Ishikawa (cell line): ENCODE data around the gene FOS.

Experiments
- FOXM1 ChIP-seq: IDR thresholded peaks from 2 replicates; pipeline ENCODE4 v1.6.1; 2012; ENCODE audit warnings: low read depth, borderline replicate concordance
- RAD21 ChIP-seq: IDR thresholded peaks from 2 replicates; pipeline ENCODE4 v1.6.1; 2012; ENCODE audit warnings: low read depth
- TCF12 ChIP-seq: IDR thresholded peaks from 2 replicates; pipeline ENCODE4 v1.6.1; 2012; ENCODE audit warnings: low read depth
- YY1 ChIP-seq: IDR thresholded peaks from 2 replicates; pipeline ENCODE4 v1.6.1; 2012; ENCODE audit warnings: low read depth
- ZBTB7A ChIP-seq: IDR thresholded peaks from 2 replicates; pipeline ENCODE4 v1.6.1; 2012; ENCODE audit warnings: low read depth
- TF ChIP-seq, protein P1 (sequence below): IDR thresholded peaks from 2 replicates; pipeline ENCODE4 v1.6.1; 2012; ENCODE audit warnings: low read depth, mild to moderate bottlenecking
- TF ChIP-seq, protein P2 (sequence below): IDR thresholded peaks from 2 replicates; pipeline ENCODE4 v1.6.1; 2012

DNA sequence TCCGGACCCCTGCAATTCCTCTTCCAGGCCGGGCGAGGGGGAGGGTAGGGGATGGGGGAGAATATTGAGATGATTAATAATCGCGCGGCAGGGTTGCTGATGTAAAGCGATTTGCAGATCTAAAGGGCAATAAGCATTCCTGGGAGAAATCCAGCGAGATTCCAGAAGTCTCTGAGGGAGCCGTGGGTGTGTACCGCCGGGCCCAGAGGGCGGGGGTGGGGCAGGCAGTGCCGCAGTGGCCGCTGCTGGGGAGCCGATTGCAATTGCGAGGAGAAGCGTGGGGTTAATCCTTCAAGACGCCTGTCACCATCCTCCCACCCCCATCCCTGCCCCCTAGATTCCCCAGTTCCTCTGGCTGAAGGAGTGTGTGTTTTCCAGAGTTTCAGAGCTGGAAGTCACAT, 16.4 kb downstream of the FOS start:
- TF ChIP-seq RAD21 (no peak), ZBTB7A (no peak), TCF12 (no peak), YY1 (no peak), FOXM1 (no peak)
- TF ChIP-seq, protein P1, sequence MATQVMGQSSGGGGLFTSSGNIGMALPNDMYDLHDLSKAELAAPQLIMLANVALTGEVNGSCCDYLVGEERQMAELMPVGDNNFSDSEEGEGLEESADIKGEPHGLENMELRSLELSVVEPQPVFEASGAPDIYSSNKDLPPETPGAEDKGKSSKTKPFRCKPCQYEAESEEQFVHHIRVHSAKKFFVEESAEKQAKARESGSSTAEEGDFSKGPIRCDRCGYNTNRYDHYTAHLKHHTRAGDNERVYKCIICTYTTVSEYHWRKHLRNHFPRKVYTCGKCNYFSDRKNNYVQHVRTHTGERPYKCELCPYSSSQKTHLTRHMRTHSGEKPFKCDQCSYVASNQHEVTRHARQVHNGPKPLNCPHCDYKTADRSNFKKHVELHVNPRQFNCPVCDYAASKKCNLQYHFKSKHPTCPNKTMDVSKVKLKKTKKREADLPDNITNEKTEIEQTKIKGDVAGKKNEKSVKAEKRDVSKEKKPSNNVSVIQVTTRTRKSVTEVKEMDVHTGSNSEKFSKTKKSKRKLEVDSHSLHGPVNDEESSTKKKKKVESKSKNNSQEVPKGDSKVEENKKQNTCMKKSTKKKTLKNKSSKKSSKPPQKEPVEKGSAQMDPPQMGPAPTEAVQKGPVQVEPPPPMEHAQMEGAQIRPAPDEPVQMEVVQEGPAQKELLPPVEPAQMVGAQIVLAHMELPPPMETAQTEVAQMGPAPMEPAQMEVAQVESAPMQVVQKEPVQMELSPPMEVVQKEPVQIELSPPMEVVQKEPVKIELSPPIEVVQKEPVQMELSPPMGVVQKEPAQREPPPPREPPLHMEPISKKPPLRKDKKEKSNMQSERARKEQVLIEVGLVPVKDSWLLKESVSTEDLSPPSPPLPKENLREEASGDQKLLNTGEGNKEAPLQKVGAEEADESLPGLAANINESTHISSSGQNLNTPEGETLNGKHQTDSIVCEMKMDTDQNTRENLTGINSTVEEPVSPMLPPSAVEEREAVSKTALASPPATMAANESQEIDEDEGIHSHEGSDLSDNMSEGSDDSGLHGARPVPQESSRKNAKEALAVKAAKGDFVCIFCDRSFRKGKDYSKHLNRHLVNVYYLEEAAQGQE = no peak
- TF ChIP-seq, protein P2, sequence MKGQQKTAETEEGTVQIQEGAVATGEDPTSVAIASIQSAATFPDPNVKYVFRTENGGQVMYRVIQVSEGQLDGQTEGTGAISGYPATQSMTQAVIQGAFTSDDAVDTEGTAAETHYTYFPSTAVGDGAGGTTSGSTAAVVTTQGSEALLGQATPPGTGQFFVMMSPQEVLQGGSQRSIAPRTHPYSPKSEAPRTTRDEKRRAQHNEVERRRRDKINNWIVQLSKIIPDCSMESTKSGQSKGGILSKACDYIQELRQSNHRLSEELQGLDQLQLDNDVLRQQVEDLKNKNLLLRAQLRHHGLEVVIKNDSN = no peak
